ENCODE measurements around the gene ARID1B. TPM values are rescaled to one million over a fixed set of nuclear protein-coding genes. Genes with fewer than 3 reads are reported as not detected.

Gene ARID1B
- total RNA-seq, 1 donor from 2014 or later, result 101 TPM

DNA sequence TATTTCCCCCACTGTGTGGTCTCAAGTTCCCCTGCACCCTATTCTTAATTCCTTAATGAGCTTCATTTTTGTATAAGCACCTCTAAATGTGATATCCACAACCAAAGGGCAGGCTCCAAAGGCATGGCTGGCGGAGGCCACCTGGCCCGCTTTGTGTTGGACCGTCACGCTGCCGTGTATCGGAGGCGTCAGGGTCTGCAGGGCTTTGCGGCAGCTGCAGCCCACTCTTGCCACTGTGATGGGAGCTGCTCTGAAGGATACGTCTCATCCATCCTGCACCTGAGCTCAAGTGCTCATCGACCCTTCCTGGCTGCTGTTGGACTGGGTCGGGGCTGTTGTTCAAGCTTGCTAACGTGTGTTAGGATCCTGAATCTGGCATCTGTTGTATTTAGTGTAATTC, 177.6 kb downstream of the ARID1B start:
- TF ChIP-seq CTCF (conservative IDR thresholded peaks at IDR 0.05), result no peak
- H3K4me3 Mint-ChIP-seq, result no peak overlapping the region
- peaks cover 41% of the 10 kb centered on the region for H3K4me1 Mint-ChIP-seq
- no peak overlapping the region for H3K27ac Mint-ChIP-seq (ENCODE audit: unreplicated experiment)
- H3K36me3 Mint-ChIP-seq (ENCODE audit: low read depth), result no peaks in the 10 kb centered on the region
- DNase-seq (ENCODE audit: low read depth, low spot score), result no peak
- H3K9me3 Mint-ChIP-seq, result no peaks in the 10 kb centered on the region
- no peaks in the 10 kb centered on the region for H3K27me3 Mint-ChIP-seq (ENCODE audit: low read depth)

DNA sequence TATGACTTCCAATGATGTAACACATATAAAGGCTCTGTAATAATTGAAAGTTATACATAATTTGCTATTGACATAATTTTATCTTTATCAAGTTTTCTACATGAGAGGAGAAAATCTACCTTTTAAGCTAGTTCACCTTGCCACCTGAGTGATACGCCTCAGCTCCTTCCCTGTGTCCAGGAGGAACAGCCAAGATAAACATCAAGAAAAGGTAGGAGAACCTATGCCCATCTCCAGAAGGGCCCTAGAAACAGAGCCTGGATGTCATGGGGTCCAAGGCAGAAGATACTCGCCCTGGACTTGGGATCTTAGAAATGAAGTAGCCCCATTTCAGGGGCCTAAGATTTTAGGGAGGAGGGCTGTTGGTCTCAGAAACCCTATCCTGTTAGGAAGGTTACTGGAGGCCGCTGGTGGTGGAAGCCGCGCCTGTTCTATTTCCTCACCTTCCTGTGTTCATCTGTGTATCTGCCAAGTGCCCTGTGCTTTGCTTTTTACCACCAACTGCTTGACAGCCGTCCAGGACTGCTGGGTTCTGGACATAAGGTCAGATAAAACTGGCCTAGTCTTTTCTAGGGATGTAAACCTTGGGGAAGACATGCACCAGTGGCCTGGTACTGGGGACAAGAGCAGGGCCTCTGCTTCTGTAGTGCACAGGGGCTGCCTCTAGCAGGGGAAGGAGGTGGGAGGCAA, 178.5 kb downstream of the ARID1B start:
- H3K27me3 Mint-ChIP-seq (ENCODE audit: low read depth), result no peaks in the 10 kb centered on the region
- H3K27ac Mint-ChIP-seq (ENCODE audit: unreplicated experiment), result no peak overlapping the region
- TF ChIP-seq CTCF (conservative IDR thresholded peaks at IDR 0.05), result no peak
- no peaks in the 10 kb centered on the region for H3K36me3 Mint-ChIP-seq (ENCODE audit: low read depth)
- H3K4me3 Mint-ChIP-seq, result no peak overlapping the region
- H3K4me1 Mint-ChIP-seq, result peaks cover 41% of the 10 kb centered on the region
- no peak for DNase-seq (ENCODE audit: low read depth, low spot score)
- no peaks in the 10 kb centered on the region for H3K9me3 Mint-ChIP-seq

DNA sequence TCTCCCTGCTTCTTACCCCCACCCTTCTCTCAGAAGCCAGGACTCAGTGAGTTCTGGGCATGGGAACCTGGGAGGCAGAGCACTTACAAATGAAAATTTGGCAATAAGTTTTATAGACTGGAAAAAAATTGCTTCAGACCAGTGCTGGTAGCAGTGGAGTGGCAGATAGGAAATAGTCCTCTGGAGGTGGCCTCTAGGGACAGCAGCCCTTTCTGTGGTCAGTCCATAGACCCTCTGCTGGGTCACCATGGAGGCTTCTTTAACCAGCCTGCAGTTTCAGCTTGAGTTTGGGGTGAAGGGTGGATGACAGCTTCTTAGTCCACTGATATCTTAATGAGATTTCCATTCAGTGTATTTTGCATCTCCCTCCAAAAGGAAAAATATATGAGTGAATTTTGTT, 179.1 kb downstream of the ARID1B start:
- DNase-seq (ENCODE audit: low read depth, low spot score), result no peak
- Mint-ChIP-seq H3K36me3 (ENCODE audit: low read depth) (no peaks in the 10 kb centered on the region), H3K27ac (ENCODE audit: unreplicated experiment) (no peak overlapping the region), H3K4me1 (peaks cover 41% of the 10 kb centered on the region), H3K9me3 (no peaks in the 10 kb centered on the region), H3K4me3 (no peak overlapping the region), H3K27me3 (ENCODE audit: low read depth) (no peaks in the 10 kb centered on the region)
- no peak for TF ChIP-seq CTCF (conservative IDR thresholded peaks at IDR 0.05)

- H3K27me3 Mint-ChIP-seq (ENCODE audit: low read depth), result no peaks in the 10 kb centered on the region
- H3K36me3 Mint-ChIP-seq (ENCODE audit: low read depth), result no peaks in the 10 kb centered on the region
- peaks cover 1% of the 10 kb centered on the region for H3K9me3 Mint-ChIP-seq
- peaks cover 29% of the 10 kb centered on the region for H3K4me1 Mint-ChIP-seq
- no peak for DNase-seq (ENCODE audit: low read depth, low spot score)
- H3K27ac Mint-ChIP-seq (ENCODE audit: unreplicated experiment), result no peak overlapping the region
- H3K4me3 Mint-ChIP-seq, result no peak overlapping the region
- no peak for TF ChIP-seq CTCF (conservative IDR thresholded peaks at IDR 0.05)
Observed at GRCh38 chr6:156957931-156958547, 180.9 kb downstream of the ARID1B start.

GRCh38 chr6:156960525-156960924, 183.3 kb downstream of the ARID1B start:
- TF ChIP-seq CTCF (conservative IDR thresholded peaks at IDR 0.05), result no peak
- H3K4me1 Mint-ChIP-seq, result peaks cover 18% of the 10 kb centered on the region

More at GRCh38 chr6:156960525-156960924, 183.3 kb downstream of the ARID1B start:
- no peak for DNase-seq (ENCODE audit: low read depth, low spot score)
- no peaks in the 10 kb centered on the region for H3K36me3 Mint-ChIP-seq (ENCODE audit: low read depth)
- H3K4me3 Mint-ChIP-seq, result no peak overlapping the region
- H3K27me3 Mint-ChIP-seq (ENCODE audit: low read depth), result no peaks in the 10 kb centered on the region
- H3K27ac Mint-ChIP-seq (ENCODE audit: unreplicated experiment), result no peak overlapping the region
- peaks cover 2% of the 10 kb centered on the region for H3K9me3 Mint-ChIP-seq

Measured in neural crest cell (in vitro differentiated cells).